OCI-LY1 (cell line): ENCODE results near the gene BASP1.

ENCODE experiments used
- EZH2 ChIP-seq: fragments of 200-600 bp; sonication (generic), shearing (Covaris generic); IDR thresholded peaks from 2 replicates; pipeline ENCODE4 v1.8.0; 2017; ENCODE audit warnings: borderline replicate concordance, mixed run types, mild to moderate bottlenecking, antibody characterized with exemption, low read length, moderate library complexity, mixed read lengths
- TF ChIP-seq, protein P1 (sequence below): fragments of 200-600 bp; sonication (generic), shearing (Covaris generic); IDR thresholded peaks from 2 replicates; pipeline ENCODE4 v1.5.1; 2017; ENCODE audit warnings: mild to moderate bottlenecking, antibody characterized with exemption, low read length, moderate library complexity, mixed read lengths

DNA sequence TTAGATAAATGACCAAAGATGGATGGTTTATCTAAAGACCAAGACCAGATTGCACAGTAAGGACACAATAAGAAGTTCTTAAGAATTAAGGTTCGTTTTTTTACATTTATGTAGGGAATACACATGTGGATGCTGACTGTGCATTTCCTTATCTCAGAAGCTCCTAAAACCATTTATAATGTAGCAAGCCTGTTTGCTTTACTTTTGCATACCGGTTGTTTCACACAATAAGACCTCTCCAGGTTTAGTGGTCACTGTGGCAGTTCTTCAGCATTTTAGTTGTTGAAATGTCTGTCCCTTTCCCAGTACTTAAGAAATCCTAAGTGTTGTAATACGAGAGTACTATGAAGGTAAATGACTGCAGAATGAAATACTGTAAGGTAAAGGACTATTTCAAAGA, 43.6 kb downstream of the BASP1 start:
- TF ChIP-seq, protein P1, sequence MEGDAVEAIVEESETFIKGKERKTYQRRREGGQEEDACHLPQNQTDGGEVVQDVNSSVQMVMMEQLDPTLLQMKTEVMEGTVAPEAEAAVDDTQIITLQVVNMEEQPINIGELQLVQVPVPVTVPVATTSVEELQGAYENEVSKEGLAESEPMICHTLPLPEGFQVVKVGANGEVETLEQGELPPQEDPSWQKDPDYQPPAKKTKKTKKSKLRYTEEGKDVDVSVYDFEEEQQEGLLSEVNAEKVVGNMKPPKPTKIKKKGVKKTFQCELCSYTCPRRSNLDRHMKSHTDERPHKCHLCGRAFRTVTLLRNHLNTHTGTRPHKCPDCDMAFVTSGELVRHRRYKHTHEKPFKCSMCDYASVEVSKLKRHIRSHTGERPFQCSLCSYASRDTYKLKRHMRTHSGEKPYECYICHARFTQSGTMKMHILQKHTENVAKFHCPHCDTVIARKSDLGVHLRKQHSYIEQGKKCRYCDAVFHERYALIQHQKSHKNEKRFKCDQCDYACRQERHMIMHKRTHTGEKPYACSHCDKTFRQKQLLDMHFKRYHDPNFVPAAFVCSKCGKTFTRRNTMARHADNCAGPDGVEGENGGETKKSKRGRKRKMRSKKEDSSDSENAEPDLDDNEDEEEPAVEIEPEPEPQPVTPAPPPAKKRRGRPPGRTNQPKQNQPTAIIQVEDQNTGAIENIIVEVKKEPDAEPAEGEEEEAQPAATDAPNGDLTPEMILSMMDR, result no peak
- no peak for TF ChIP-seq EZH2
